Pancreas (tissue), 10 donors: ENCODE data around the gene TFEB. TPM values are rescaled to one million over a fixed set of nuclear protein-coding genes. Genes with fewer than 3 reads are reported as not detected.
A peak's percentile ranks its signal among the peaks of the same experiment; 100 is the strongest.

Experiments used
- ATAC-seq, 4 donors: fragments of 200-7000 bp; cut with Tn5 transposase; one replicate each; pipeline versions ENCODE4 v1.8.0 to v1.9.1; 2020; ENCODE audit warnings: mild to moderate bottlenecking in 4 of 4, moderate library complexity in 4 of 4
- DNase-seq, 6 donors: peaks; one replicate each; pipeline ENCODE4 v3.0.0-alpha.2; 2020
- FAIRE-seq: peaks from 2 replicates; lab custom pipeline; 2012; peaks lifted over from hg19 to GRCh38; lab: Jason Lieb, UNC
- H3K27ac ChIP-seq, 4 donors: fragments of 200-600 bp; sonication (generic); 1 replicate in 3 of 4; 2 replicates in 1 of 4; pipeline versions ENCODE4 v1.5.0 to v1.8.0; 2020
- H3K27me3 ChIP-seq, 4 donors: fragments of 200-600 bp; one replicate each; pipeline ENCODE4 v1.8.0; 2021
- H3K36me3 ChIP-seq, 3 donors: fragments of 200-600 bp; sonication (generic) in 1 of 3; one replicate each; pipeline versions ENCODE4 v1.5.0 to v1.8.0; 2020 to 2021
- H3K4me1 ChIP-seq, 3 donors: fragments of 200-600 bp; one replicate each; pipeline ENCODE4 v1.8.0; 2021
- H3K4me3 ChIP-seq, 4 donors: fragments of 200-600 bp; sonication (generic) in 2 of 4; one replicate each; pipeline versions ENCODE4 v1.5.0 to v1.8.0; 2020 to 2021
- H3K9me3 ChIP-seq, 4 donors: fragments of 200-600 bp; one replicate each; pipeline ENCODE4 v1.8.0; 2021
- WGBS, 2 donors: extraction: QIAGEN DNeasy Blood & Tissue Kit; methylation state at CpG; one replicate each; pipeline ENCODE4 v1.1.7; 2013; 5-methylcytosine and 5-hydroxymethylcytosine counted together
- intact Hi-C, 3 donors: fragments of 100-400 bp; cut with DNase I; formaldehyde crosslinking; loops; one replicate each; pipeline versions ENCODE4 v1.11.1 to v1.14.2; 2022
- polyA plus RNA-seq, 2 donors: library from polyadenylated mRNA; stranded (reverse); fragments of 200-250 nt; gene quantifications; one replicate each; pipeline ENCODE4 v1.2.3, GENCODE V29; 2013
- total RNA-seq, 6 donors: library from RNA; stranded (reverse); fragmentation: NEBNext Ultra II Directional in 4 of 6; extraction: Animal tissue kit (Norgen Biotek cat#: 25700) in 4 of 6; gene quantifications; one replicate each; pipeline versions ENCODE4 v1.2.1 to v1.2.4, GENCODE V29; 2021 to 2023
- TF ChIP-seq, protein P1 (sequence below), 4 donors: fragments of 200-600 bp; sonication (generic) in 3 of 4; IDR thresholded peaks; one replicate each; pipeline versions ENCODE4 v1.5.0 to v1.8.0; 2021; ENCODE audit warnings: antibody characterized with exemption in 4 of 4
- donor health status: healthy with polysubstance abuse.
- donor health status: DM: no; HTN: no; CAD: no; lungs with moderate emphysema.
- donor health status: DM: no; HTN: no; CAD: no.
- donor health status: control.
- donor health status: control.
- donor health status: Bipolar disorder and iron deficiency.
- donor health status: DM: yes; HTN: yes; CAD: no.
- donor health status: DM: no; HTN: no; CAD: no.
- donor health status: DM: no; HTN: no; CAD: no.
- donor health status: DM: yes; HTN: yes; CAD: no.

Gene TFEB
- total and polyA plus RNA-seq, 8 donors, result 6.5 to 49.4 (median 11.6) TPM

DNA sequence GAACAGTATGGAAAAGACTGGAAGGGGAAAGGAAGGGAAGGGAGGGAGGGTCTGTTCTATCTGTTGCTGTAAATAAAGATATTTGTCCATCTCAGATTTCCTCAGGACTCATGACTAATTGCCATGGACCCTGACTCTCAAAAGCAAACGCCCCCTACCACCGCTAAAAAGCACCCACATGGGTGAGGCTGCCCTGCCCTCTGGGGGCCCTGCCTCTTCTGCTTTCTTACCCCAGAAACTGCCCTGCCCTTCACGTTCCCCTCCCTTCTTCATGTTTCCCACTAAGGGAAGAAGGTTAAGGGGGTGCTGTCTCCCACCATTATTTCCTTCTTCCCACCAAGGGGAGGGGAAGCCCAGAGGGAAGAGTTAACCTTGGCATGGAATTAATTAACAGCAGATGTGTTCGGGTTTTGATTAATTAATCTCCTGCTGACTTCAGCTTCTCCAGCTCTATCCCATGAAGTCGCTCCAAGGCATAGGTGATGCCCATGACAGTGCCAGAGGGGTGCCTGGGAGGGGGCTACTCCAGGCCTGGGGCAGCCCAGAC is 81.2 kb downstream of the TFEB start:
- DNase-seq, result no peak
- 55 to 71% methylated on average over 5 of the region's 5 CpGs for WGBS, 2 donors
- Histone ChIP-seq H3K27me3 (no peaks in the 10 kb centered on the region), H3K4me1 (no peaks in the 10 kb centered on the region), H3K36me3 (no peaks in the 10 kb centered on the region), H3K27ac (no peak overlapping the region), H3K9me3 (no peaks in the 10 kb centered on the region), H3K4me3 (no peak overlapping the region)
- no peak for FAIRE-seq
- ATAC-seq, result no peak
- TF ChIP-seq, protein P1, sequence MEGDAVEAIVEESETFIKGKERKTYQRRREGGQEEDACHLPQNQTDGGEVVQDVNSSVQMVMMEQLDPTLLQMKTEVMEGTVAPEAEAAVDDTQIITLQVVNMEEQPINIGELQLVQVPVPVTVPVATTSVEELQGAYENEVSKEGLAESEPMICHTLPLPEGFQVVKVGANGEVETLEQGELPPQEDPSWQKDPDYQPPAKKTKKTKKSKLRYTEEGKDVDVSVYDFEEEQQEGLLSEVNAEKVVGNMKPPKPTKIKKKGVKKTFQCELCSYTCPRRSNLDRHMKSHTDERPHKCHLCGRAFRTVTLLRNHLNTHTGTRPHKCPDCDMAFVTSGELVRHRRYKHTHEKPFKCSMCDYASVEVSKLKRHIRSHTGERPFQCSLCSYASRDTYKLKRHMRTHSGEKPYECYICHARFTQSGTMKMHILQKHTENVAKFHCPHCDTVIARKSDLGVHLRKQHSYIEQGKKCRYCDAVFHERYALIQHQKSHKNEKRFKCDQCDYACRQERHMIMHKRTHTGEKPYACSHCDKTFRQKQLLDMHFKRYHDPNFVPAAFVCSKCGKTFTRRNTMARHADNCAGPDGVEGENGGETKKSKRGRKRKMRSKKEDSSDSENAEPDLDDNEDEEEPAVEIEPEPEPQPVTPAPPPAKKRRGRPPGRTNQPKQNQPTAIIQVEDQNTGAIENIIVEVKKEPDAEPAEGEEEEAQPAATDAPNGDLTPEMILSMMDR (IDR thresholded peaks at IDR 0.05), result no peak
- intact Hi-C loops, result no loop called here

DNA sequence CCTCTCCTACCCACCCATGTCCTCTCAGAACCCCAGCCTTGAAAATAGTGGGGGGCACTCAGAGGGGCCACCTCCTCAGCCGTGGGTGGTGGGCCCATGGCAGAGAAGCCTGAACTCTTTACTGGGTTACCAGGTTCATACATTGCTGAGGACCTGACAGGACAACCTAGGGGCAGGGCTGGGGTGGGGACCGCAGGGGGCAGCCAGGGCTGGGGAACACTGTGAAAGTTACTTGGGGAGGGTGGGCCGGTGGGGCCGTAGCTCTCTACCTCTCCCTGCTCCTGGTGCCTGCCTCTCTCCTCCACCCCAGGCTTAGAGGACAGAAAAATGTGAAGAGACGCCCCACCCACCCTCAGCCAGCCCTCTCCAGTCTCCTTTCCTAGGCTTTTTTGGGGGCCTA is 81.7 kb downstream of the TFEB start:
- TF ChIP-seq, protein P1 (IDR thresholded peaks at IDR 0.05), result no peak
- H3K36me3 ChIP-seq, result no peaks in the 10 kb centered on the region
- H3K4me3 ChIP-seq, result no peak overlapping the region
- intact Hi-C loops, result no loop called here
- H3K4me1 ChIP-seq, result no peaks in the 10 kb centered on the region
- no peak for FAIRE-seq
- WGBS, 2 donors, result 63 to 79% methylated on average over 5 of the region's 5 CpGs
- ATAC-seq, result no peak
- no peak for DNase-seq
- H3K9me3 ChIP-seq, result no peaks in the 10 kb centered on the region
- H3K27ac ChIP-seq, result no peak overlapping the region
- no peaks in the 10 kb centered on the region for H3K27me3 ChIP-seq

DNA sequence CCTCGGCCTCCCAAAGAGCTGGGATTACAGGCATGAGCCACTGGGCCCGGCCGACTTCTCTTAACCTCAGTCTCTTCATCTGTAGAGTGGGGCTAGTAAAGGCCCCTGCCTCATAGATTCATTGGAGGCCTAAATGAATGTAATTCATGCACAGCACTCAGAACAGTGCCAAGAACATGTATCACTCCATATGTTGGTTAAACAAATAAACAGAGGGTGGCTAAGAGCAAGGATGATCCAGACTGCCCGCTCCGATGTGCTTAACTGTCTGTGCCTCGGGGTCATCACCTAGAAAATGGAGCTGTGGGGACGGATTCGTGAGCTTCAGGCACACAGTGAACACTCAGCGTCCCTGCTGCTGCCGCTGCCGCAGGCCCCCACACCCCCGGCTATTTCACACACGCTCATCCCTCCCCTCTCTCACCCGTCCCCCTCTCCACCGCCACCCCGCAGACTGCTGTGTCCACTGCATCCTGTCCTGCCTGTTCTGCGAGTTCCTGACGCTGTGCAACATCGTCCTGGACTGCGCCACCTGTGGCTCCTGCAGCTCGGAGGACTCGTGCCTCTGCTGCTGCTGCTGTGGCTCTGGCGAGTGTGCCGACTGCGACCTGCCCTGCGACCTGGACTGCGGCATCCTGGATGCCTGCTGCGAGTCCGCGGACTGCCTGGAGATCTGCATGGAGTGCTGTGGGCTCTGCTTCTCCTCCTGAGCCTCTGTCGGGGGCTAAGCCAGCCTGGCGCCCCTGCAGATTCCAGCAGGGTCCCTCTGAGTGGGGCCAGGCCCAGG is 82.3 kb downstream of the TFEB start:
- Histone ChIP-seq H3K27me3 (no peaks in the 10 kb centered on the region), H3K9me3 (no peaks in the 10 kb centered on the region), H3K4me1 (no peaks in the 10 kb centered on the region), H3K4me3 (no peak overlapping the region), H3K27ac (no peak overlapping the region), H3K36me3 (no peaks in the 10 kb centered on the region)
- 41 to 47% methylated on average over 32 of the region's 32 CpGs for WGBS, 2 donors
- no peak for FAIRE-seq
- ATAC-seq, result peak in 2 of 4 donors; percentile 50 to 60
- DNase-seq, result peak in 1 of 6 donors; percentile 59
- intact Hi-C loops, result no loop called here
- TF ChIP-seq, protein P1 (IDR thresholded peaks at IDR 0.05), result no peak

DNA sequence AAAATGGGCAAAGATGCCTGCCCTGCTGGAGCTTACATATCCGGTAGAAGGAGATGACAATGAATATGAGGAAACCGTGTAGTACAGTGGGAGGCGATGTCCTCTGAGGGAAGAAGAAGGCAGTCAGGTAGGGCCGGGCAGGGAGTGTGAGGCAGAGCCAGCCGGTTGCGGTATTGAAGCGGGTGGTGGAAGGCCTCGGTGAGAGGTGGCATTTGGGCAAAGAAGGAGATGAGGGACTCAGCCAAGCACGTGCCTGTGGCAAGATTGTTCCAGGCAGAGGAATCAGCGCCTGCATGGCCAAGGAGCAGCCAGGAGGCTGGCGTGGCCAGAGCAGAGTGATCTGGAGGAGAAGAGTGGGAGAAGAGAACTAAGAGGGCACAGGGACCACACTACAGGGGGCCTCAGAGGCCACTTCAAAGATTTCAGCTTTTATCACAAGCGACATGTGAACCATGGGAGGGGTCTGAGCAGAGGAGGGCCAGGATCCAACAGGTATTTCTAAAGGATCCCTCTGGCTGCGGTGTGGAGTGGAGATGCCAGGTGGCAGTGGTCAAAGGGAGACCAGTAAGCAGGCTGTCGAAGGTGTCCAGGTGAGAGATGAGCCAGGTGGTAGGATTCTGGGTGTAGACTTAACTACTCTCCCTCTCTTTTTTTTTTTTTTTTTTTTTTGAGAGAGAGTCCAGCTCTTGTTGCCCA is 83.3 kb downstream of the TFEB start:
- FAIRE-seq (no peak), DNase-seq (peak in 1 of 6 donors; percentile 47), ATAC-seq (no peak)
- no peaks in the 10 kb centered on the region for H3K27me3 ChIP-seq
- no peaks in the 10 kb centered on the region for H3K9me3 ChIP-seq
- H3K4me3 ChIP-seq, result no peak overlapping the region
- no peaks in the 10 kb centered on the region for H3K36me3 ChIP-seq
- intact Hi-C loops, result no loop called here
- no peak overlapping the region for H3K27ac ChIP-seq
- TF ChIP-seq, protein P1 (IDR thresholded peaks at IDR 0.05), result no peak
- WGBS, 2 donors, result 79 to 87% methylated on average over 14 of the region's 14 CpGs
- H3K4me1 ChIP-seq, result no peaks in the 10 kb centered on the region
